SK-N-SH (cell line): Measurements from ENCODE around the gene ANKRD62. TPM values are rescaled to one million over a fixed set of nuclear protein-coding genes. Genes with fewer than 3 reads are reported as not detected.

Source experiments
- CTCF ChIA-PET: fragments of 300-600, 350-600 bp; formaldehyde crosslinking; extraction: SDS; loops from one replicate; lab custom pipeline; 2021; lab: Yijun Ruan, JAX
- POLR2A ChIA-PET: fragments of 350-600 bp; sonication (Branson Sonifier 250); formaldehyde crosslinking; extraction: SDS; loops from one replicate; lab custom pipeline; 2020; ENCODE audit warnings: antibody characterized with exemption, inconsistent platforms; lab: Yijun Ruan, JAX
- DNase-seq: peaks from one replicate; pipeline ENCODE4 v3.0.0; 2012
- H2AFZ ChIP-seq: fragments of 200-600 bp; sonication (generic); 2 replicates; pipeline ENCODE4 v1.8.1; 2016; ENCODE audit warnings: antibody characterized with exemption, mild to moderate bottlenecking, low read depth
- H3F3A ChIP-seq: fragments of 200-600 bp; sonication (generic); replicated peaks from 2 replicates; pipeline ENCODE3; 2016; ENCODE audit warnings: antibody characterized with exemption, mild to moderate bottlenecking; ENCODE audit not compliant: insufficient read depth
- H3K27ac ChIP-seq, 2 experiments: fragments of 200-500 bp in 1 of 2; fragments of 200-600 bp in 1 of 2; sonication (Bioruptor generic) in 1 of 2; sonication (generic), shearing (Covaris generic) in 1 of 2; 2 replicates each; pipeline versions ENCODE4 v1.5.1 to v1.6.1; 2014 to 2016; ENCODE audit warnings: low read depth in 2 of 2, inconsistent platforms in 1 of 2, low read length in 1 of 2, mild to moderate bottlenecking in 1 of 2, mixed read lengths in 1 of 2
- H3K27me3 ChIP-seq: fragments of 200-600 bp; sonication (generic), shearing (Covaris generic); 2 replicates; pipeline ENCODE4 v1.6.1; 2016; ENCODE audit warnings: mixed run types; ENCODE audit not compliant: insufficient read depth
- H3K36me3 ChIP-seq, 2 experiments: fragments of 200-500 bp in 1 of 2; fragments of 200-600 bp in 1 of 2; sonication (Bioruptor generic) in 1 of 2; sonication (generic) in 1 of 2; replicated peaks in 1 of 2; 2 replicates each; pipeline versions ENCODE3 to v1.5.1; 2014 to 2016; ENCODE audit warnings: low read length in 1 of 2, mild to moderate bottlenecking in 1 of 2; ENCODE audit not compliant: insufficient read depth in 2 of 2, control insufficient read depth in 1 of 2
- H3K4me1 ChIP-seq, 2 experiments: fragments of 200-500 bp in 1 of 2; fragments of 200-600 bp in 1 of 2; sonication (Bioruptor generic) in 1 of 2; sonication (generic), shearing (Covaris generic) in 1 of 2; 2 replicates each; pipeline versions ENCODE4 v1.5.1 to v1.6.1; 2014 to 2016; ENCODE audit warnings: low read depth in 1 of 2, low read length in 1 of 2, mixed run types in 1 of 2; ENCODE audit not compliant: insufficient read depth in 2 of 2, control insufficient read depth in 1 of 2
- H3K4me2 ChIP-seq: fragments of 200-600 bp; sonication (generic), shearing (Covaris generic); 2 replicates; pipeline ENCODE4 v1.6.1; 2017; ENCODE audit warnings: mixed run types
- H3K4me3 ChIP-seq, 2 experiments: fragments of 200-500 bp in 1 of 2; fragments of 200-600 bp in 1 of 2; sonication (Bioruptor generic) in 1 of 2; sonication (generic), shearing (Covaris generic) in 1 of 2; 2 replicates each; pipeline versions ENCODE4 v1.5.1 to v1.8.1; 2014 to 2016; ENCODE audit warnings: low read depth in 2 of 2, inconsistent platforms in 1 of 2, low read length in 1 of 2, mild to moderate bottlenecking in 1 of 2, mixed read lengths in 1 of 2, moderate library complexity in 1 of 2
- H3K79me2 ChIP-seq: fragments of 200-600 bp; sonication (generic); 2 replicates; pipeline ENCODE4 v1.8.1; 2017; ENCODE audit warnings: mild to moderate bottlenecking; ENCODE audit not compliant: insufficient read depth
- H3K9ac ChIP-seq: fragments of 200-600 bp; sonication (generic); 2 replicates; pipeline ENCODE4 v1.6.1; 2017; ENCODE audit warnings: mixed run types
- H3K9me2 ChIP-seq: fragments of 200-600 bp; sonication (generic); 2 replicates; pipeline ENCODE4 v1.6.1; 2017; ENCODE audit warnings: mixed run types
- H3K9me3 ChIP-seq: fragments of 200-600 bp; sonication (generic); 2 replicates; pipeline ENCODE4 v1.6.1; 2017; ENCODE audit warnings: mixed run types, mild to moderate bottlenecking, moderate library complexity
- H4K20me1 ChIP-seq: fragments of 200-600 bp; sonication (generic); 2 replicates; pipeline ENCODE4 v1.6.1; 2017; ENCODE audit warnings: mild to moderate bottlenecking, mixed run types; ENCODE audit not compliant: insufficient read depth
- CHD2 ChIP-seq: fragments of 150-350 bp; IDR thresholded peaks from 2 replicates; pipeline ENCODE4 v1.6.1; 2018; ENCODE audit warnings: low read length; ENCODE audit not compliant: partially characterized antibody
- EP300 ChIP-seq, 2 experiments: IDR thresholded peaks; 2 replicates each; pipeline versions ENCODE4 v1.4.0 to v1.6.1; 2012; ENCODE audit warnings: borderline replicate concordance in 1 of 2, low read depth in 1 of 2, low read length in 1 of 2
- EZH2phosphoT487 ChIP-seq: fragments of 200-600 bp; sonication (generic); IDR thresholded peaks from 2 replicates; pipeline ENCODE4 v1.6.1; 2017; ENCODE audit warnings: low read depth, mixed run types, mild to moderate bottlenecking, antibody characterized with exemption, moderate library complexity, borderline replicate concordance
- FOSL2 ChIP-seq: IDR thresholded peaks from 2 replicates; pipeline ENCODE4 v1.4.0; 2012; ENCODE audit warnings: low read depth, mild to moderate bottlenecking, moderate library complexity, borderline replicate concordance
- FOXJ3 ChIP-seq: sonication (generic); formaldehyde crosslinking; IDR thresholded peaks from 2 replicates; pipeline ENCODE4 v1.5.1; 2020; ENCODE audit warnings: mild to moderate bottlenecking, missing genetic modification reagents
- FOXM1 ChIP-seq: IDR thresholded peaks from 2 replicates; pipeline ENCODE4 v1.4.0; 2012; ENCODE audit warnings: low read depth, mild to moderate bottlenecking
- GABPA ChIP-seq: IDR thresholded peaks from 2 replicates; pipeline ENCODE4 v1.4.0; 2012; ENCODE audit warnings: low read depth, mild to moderate bottlenecking
- GATA2 ChIP-seq: sonication (generic); formaldehyde crosslinking; IDR thresholded peaks from 2 replicates; pipeline ENCODE4 v1.5.0; 2020; ENCODE audit warnings: mild to moderate bottlenecking, missing genetic modification reagents
- JUND ChIP-seq: IDR thresholded peaks from 2 replicates; pipeline ENCODE4 v1.4.0; 2012
- POLR2AphosphoS5 ChIP-seq: IDR thresholded peaks from 2 replicates; pipeline ENCODE4 v1.6.1; 2012; ENCODE audit warnings: low read depth, low read length
- RAD21 ChIP-seq: IDR thresholded peaks from 2 replicates; pipeline ENCODE4 v1.6.1; 2012; ENCODE audit warnings: mild to moderate bottlenecking, low read length
- RCOR1 ChIP-seq: fragments of 150-350 bp; IDR thresholded peaks from 2 replicates; pipeline ENCODE4 v1.6.1; 2017; ENCODE audit warnings: antibody characterized with exemption, low read length
- SIN3A ChIP-seq: IDR thresholded peaks from 2 replicates; pipeline ENCODE4 v1.6.1; 2012; ENCODE audit warnings: low read depth, mild to moderate bottlenecking, low read length, moderate library complexity, borderline replicate concordance
- TAF1 ChIP-seq: IDR thresholded peaks from 2 replicates; pipeline ENCODE4 v1.6.1; 2012; ENCODE audit warnings: low read depth, mild to moderate bottlenecking, low read length, moderate library complexity, borderline replicate concordance
- TCF12 ChIP-seq: IDR thresholded peaks from 2 replicates; pipeline ENCODE4 v1.4.0; 2012
- TEAD4 ChIP-seq: IDR thresholded peaks from 2 replicates; pipeline ENCODE4 v1.4.0; 2012; ENCODE audit warnings: mild to moderate bottlenecking, borderline replicate concordance; ENCODE audit not compliant: insufficient read depth
- USF1 ChIP-seq: IDR thresholded peaks from 2 replicates; pipeline ENCODE4 v1.4.0; 2012; ENCODE audit warnings: low read depth, borderline replicate concordance
- YY1 ChIP-seq: IDR thresholded peaks from 2 replicates; pipeline ENCODE4 v1.4.0; 2012; ENCODE audit warnings: low read depth, mild to moderate bottlenecking
- WGBS: methylation state at CpG from one replicate; pipeline ENCODE4 v1.1.6; 2017; ENCODE audit warnings: low lambda C conversion rate; 5-methylcytosine and 5-hydroxymethylcytosine counted together
- polyA plus RNA-seq, 3 experiments: library from polyadenylated mRNA; depleted of rRNA; stranded (reverse); fragments of >200 nt; gene quantifications; 2 replicates each; pipeline ENCODE4 v1.2.3, GENCODE V29; 2012
- TF ChIP-seq, protein P1 (sequence below): fragments of 200-600 bp; sonication (generic); IDR thresholded peaks from 2 replicates; pipeline ENCODE4 v1.6.1; 2017; ENCODE audit warnings: antibody characterized with exemption, mild to moderate bottlenecking, moderate library complexity
- TF ChIP-seq, protein P2 (sequence below): IDR thresholded peaks from 2 replicates; pipeline ENCODE4 v1.4.0; 2012; ENCODE audit warnings: low read depth
- TF ChIP-seq, protein P3 (sequence below): fragments of 150-350 bp; IDR thresholded peaks from 2 replicates; pipeline ENCODE4 v1.6.1; 2016; ENCODE audit warnings: mild to moderate bottlenecking, low read depth, low read length

ANKRD62 gene
- polyA plus RNA-seq, 1 of the 3 experiments (the other 2 are of a cell fraction) = not detected

- TF ChIP-seq POLR2AphosphoS5 (no peak), JUND (no peak), EZH2phosphoT487 (no peak)
- TF ChIP-seq, all 33 proteins: peak for 0
Observed at GRCh38 chr18:12154361-12154760, 60.7 kb downstream of the ANKRD62 start (continued).

- ChIA-PET CTCF (no interaction called here), POLR2A (no interaction called here)
- no peaks in the 10 kb centered on the region for H3K79me2 ChIP-seq
- no peak overlapping the region for H3K4me3 ChIP-seq
- H3K9ac ChIP-seq = no peak overlapping the region
- H3K9me2 ChIP-seq = no peaks in the 10 kb centered on the region
- no peak for DNase-seq
- H2AFZ ChIP-seq = no peak overlapping the region
- no peaks in the 10 kb centered on the region; the same call in 1 of the 2 replicates for H3K27me3 ChIP-seq
- no peak overlapping the region for H3K4me2 ChIP-seq
- H3F3A ChIP-seq = no peaks in the 10 kb centered on the region
- H3K36me3 ChIP-seq = no peaks in the 10 kb centered on the region
- TF ChIP-seq TCF12 (no peak), EP300 (IDR thresholded peaks at IDR 0.05; ENCODE audit: borderline replicate concordance in 1 of 2, low read depth in 1 of 2, low read length in 1 of 2) (no peak), GABPA (no peak), FOXM1 (no peak), GATA2 (CRISPR knock-in tag) (no peak)
- no peaks in the 10 kb centered on the region for H3K4me1 ChIP-seq
- WGBS = 17% methylated on average over 3 of the region's 3 CpGs
- H4K20me1 ChIP-seq = no peaks in the 10 kb centered on the region
- no peak overlapping the region for H3K27ac ChIP-seq
- H3K9me3 ChIP-seq = no peaks in the 10 kb centered on the region
Observed at GRCh38 chr18:12155996-12156395, 62.4 kb downstream of the ANKRD62 start.

DNA sequence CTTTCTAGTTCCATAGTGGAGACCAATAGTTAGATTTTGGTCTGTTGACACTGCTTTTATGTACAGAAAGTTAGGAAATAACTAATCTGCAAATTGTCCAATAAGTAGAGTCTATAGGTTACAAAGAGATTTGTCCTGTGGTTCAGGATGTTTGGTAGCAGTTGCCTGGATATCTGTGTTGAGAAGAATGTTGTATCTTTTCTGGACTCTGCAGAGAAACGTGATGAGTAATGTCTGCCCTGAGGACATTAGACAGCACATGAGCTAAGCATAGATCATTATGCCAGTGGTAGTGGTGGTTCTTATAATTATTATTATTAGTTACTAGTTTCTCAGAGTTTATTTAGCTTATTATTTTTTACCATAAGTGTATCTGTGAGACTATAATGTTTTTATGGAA, 65.8 kb downstream of the ANKRD62 start:
- no peak overlapping the region for H3K4me2 ChIP-seq
- H3K4me3 ChIP-seq = no peak overlapping the region
- TF ChIP-seq GATA2 (CRISPR knock-in tag) = no peak
- TF ChIP-seq FOSL2 = no peak
- no peak for TF ChIP-seq RAD21
- TF ChIP-seq, protein P1, sequence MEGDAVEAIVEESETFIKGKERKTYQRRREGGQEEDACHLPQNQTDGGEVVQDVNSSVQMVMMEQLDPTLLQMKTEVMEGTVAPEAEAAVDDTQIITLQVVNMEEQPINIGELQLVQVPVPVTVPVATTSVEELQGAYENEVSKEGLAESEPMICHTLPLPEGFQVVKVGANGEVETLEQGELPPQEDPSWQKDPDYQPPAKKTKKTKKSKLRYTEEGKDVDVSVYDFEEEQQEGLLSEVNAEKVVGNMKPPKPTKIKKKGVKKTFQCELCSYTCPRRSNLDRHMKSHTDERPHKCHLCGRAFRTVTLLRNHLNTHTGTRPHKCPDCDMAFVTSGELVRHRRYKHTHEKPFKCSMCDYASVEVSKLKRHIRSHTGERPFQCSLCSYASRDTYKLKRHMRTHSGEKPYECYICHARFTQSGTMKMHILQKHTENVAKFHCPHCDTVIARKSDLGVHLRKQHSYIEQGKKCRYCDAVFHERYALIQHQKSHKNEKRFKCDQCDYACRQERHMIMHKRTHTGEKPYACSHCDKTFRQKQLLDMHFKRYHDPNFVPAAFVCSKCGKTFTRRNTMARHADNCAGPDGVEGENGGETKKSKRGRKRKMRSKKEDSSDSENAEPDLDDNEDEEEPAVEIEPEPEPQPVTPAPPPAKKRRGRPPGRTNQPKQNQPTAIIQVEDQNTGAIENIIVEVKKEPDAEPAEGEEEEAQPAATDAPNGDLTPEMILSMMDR = no peak
- no peak for TF ChIP-seq RCOR1
- TF ChIP-seq TEAD4 = no peak
- no peak for TF ChIP-seq TAF1
- TF ChIP-seq FOXM1 = no peak
- no peak for TF ChIP-seq CHD2
- TF ChIP-seq, protein P2, sequence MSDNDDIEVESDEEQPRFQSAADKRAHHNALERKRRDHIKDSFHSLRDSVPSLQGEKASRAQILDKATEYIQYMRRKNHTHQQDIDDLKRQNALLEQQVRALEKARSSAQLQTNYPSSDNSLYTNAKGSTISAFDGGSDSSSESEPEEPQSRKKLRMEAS = no peak
- TF ChIP-seq USF1 = no peak
- no peak for TF ChIP-seq GABPA
- TF ChIP-seq SIN3A = no peak
- TF ChIP-seq YY1 = no peak
- no peak for TF ChIP-seq JUND
- TF ChIP-seq, protein P3, sequence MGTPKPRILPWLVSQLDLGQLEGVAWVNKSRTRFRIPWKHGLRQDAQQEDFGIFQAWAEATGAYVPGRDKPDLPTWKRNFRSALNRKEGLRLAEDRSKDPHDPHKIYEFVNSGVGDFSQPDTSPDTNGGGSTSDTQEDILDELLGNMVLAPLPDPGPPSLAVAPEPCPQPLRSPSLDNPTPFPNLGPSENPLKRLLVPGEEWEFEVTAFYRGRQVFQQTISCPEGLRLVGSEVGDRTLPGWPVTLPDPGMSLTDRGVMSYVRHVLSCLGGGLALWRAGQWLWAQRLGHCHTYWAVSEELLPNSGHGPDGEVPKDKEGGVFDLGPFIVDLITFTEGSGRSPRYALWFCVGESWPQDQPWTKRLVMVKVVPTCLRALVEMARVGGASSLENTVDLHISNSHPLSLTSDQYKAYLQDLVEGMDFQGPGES = no peak
- no peak for TF ChIP-seq FOXJ3 (CRISPR knock-in tag)
- no peaks in the 10 kb centered on the region for H3K9me2 ChIP-seq
- no peak overlapping the region for H2AFZ ChIP-seq
- DNase-seq = no peak
- H3K36me3 ChIP-seq = no peaks in the 10 kb centered on the region
- H3K9me3 ChIP-seq = no peaks in the 10 kb centered on the region
- no peak overlapping the region for H3K9ac ChIP-seq
- 0% methylated on average over 1 of the region's 1 CpG for WGBS
- no peaks in the 10 kb centered on the region for H3K79me2 ChIP-seq
- ChIA-PET CTCF (interaction anchor here (1.2 kb wide), 1 partner anchor 77 kb away, joined by 3 read pairs; no protein-coding TSS in a partner anchor), POLR2A (no interaction called here)
- H3K27me3 ChIP-seq = no peaks in the 10 kb centered on the region
- H3K4me1 ChIP-seq = no peaks in the 10 kb centered on the region
- no peaks in the 10 kb centered on the region for H3F3A ChIP-seq
- H4K20me1 ChIP-seq = no peaks in the 10 kb centered on the region
- H3K27ac ChIP-seq = no peak overlapping the region
